Upper lobe of right lung (tissue), 1 donor: ENCODE results near the gene NBAS. TPM values are rescaled to one million over a fixed set of nuclear protein-coding genes. Genes with fewer than 3 reads are reported as not detected.

ENCODE experiments used
- ATAC-seq: fragments of 200-7000 bp; cut with Tn5 transposase; one replicate; pipeline ENCODE4 v1.9.1; 2020; ENCODE audit warnings: mild to moderate bottlenecking, moderate library complexity
- DNase-seq: peaks from one replicate; pipeline ENCODE4 v3.0.0-alpha.2; 2020
- H3K27ac ChIP-seq: fragments of 200-600 bp; one replicate; pipeline ENCODE4 v1.8.0; 2022
- H3K27me3 ChIP-seq: fragments of 200-600 bp; one replicate; pipeline ENCODE4 v1.8.0; 2022; ENCODE audit warnings: mild to moderate bottlenecking
- H3K36me3 ChIP-seq: fragments of 200-600 bp; one replicate; pipeline ENCODE4 v1.8.0; 2022
- H3K4me1 ChIP-seq: fragments of 200-600 bp; one replicate; pipeline ENCODE4 v1.8.0; 2022
- H3K4me3 ChIP-seq: fragments of 200-600 bp; one replicate; pipeline ENCODE4 v1.8.0; 2022; ENCODE audit warnings: mild to moderate bottlenecking
- H3K9me3 ChIP-seq: fragments of 200-600 bp; one replicate; pipeline ENCODE4 v1.8.0; 2022
- CTCF ChIP-seq: fragments of 200-600 bp; IDR thresholded peaks from one replicate; pipeline ENCODE4 v1.8.0; 2022; ENCODE audit warnings: antibody characterized with exemption
- intact Hi-C: fragments of 100-400 bp; cut with DNase I; formaldehyde crosslinking; loops from one replicate; pipeline ENCODE4 v1.11.0; 2022
- total RNA-seq: library from RNA; stranded (reverse); fragmentation: NEBNext Ultra II Directional; extraction: Animal tissue kit (Norgen Biotek cat#: 25700); gene quantifications from one replicate; pipeline ENCODE4 v1.2.1, GENCODE V29; 2021
- donor health status: DM: no; HTN: yes; CAD: no; lungs with severe emphysema.

NBAS gene
- total RNA-seq, 1 donor from 2014 or later = 38.8 TPM

GRCh38 chr2:15538792-15539191 is 22.3 kb downstream of the NBAS start:
- no peak for TF ChIP-seq CTCF
- no peaks in the 10 kb centered on the region for H3K4me1 ChIP-seq
- H3K27me3 ChIP-seq = no peaks in the 10 kb centered on the region
- intact Hi-C loops = no loop called here
- no peaks in the 10 kb centered on the region for H3K9me3 ChIP-seq
- peaks cover 24% of the 10 kb centered on the region for H3K36me3 ChIP-seq
- H3K27ac ChIP-seq = no peak overlapping the region
- no peak for DNase-seq
- no peak for ATAC-seq
- H3K4me3 ChIP-seq = no peak overlapping the region

GRCh38 chr2:15533860-15534480 is 27.2 kb downstream of the NBAS start:
- Histone ChIP-seq H3K36me3 (peaks cover 42% of the 10 kb centered on the region), H3K4me1 (no peaks in the 10 kb centered on the region), H3K4me3 (no peak overlapping the region), H3K27ac (no peak overlapping the region), H3K9me3 (no peaks in the 10 kb centered on the region), H3K27me3 (no peaks in the 10 kb centered on the region)
- ATAC-seq (no peak), DNase-seq (no peak)
- no peak for TF ChIP-seq CTCF
- intact Hi-C loops = no loop called here

- no peaks in the 10 kb centered on the region for H3K9me3 ChIP-seq
- H3K27me3 ChIP-seq = no peaks in the 10 kb centered on the region
- DNase-seq = no peak
- no peak overlapping the region for H3K27ac ChIP-seq
- TF ChIP-seq CTCF = no peak
- H3K36me3 ChIP-seq = peaks cover 42% of the 10 kb centered on the region
- H3K4me3 ChIP-seq = no peak overlapping the region
- intact Hi-C loops = no loop called here
- no peaks in the 10 kb centered on the region for H3K4me1 ChIP-seq
- no peak for ATAC-seq
Observed at GRCh38 chr2:15532996-15533395, 28.1 kb downstream of the NBAS start.

- intact Hi-C loops = no loop called here
- ATAC-seq = no peak
- TF ChIP-seq CTCF = no peak
Observed at GRCh38 chr2:15531095-15531854, 29.9 kb downstream of the NBAS start.

GRCh38 chr2:15527074-15527739 is 33.9 kb downstream of the NBAS start:
- Histone ChIP-seq H3K36me3 (peaks cover 34% of the 10 kb centered on the region), H3K4me3 (no peak overlapping the region), H3K9me3 (no peaks in the 10 kb centered on the region), H3K27ac (no peak overlapping the region), H3K4me1 (no peaks in the 10 kb centered on the region), H3K27me3 (no peaks in the 10 kb centered on the region)
- intact Hi-C loops = no loop called here
- TF ChIP-seq CTCF = no peak
- DNase-seq (no peak), ATAC-seq (no peak)

More at GRCh38 chr2:15531095-15531854, 29.9 kb downstream of the NBAS start:
- no peak overlapping the region for H3K27ac ChIP-seq
- no peaks in the 10 kb centered on the region for H3K4me1 ChIP-seq
- no peak for DNase-seq
- H3K9me3 ChIP-seq = no peaks in the 10 kb centered on the region
- H3K27me3 ChIP-seq = no peaks in the 10 kb centered on the region
- H3K36me3 ChIP-seq = peaks cover 42% of the 10 kb centered on the region
- H3K4me3 ChIP-seq = no peak overlapping the region
